ENCODE data around the gene ZBTB24.
A peak's percentile ranks its signal among the peaks of the same experiment; 100 is the strongest.
"Not testable (repeated sequence)": the region's sequence is repeated elsewhere in the genome, so short reads cannot be mapped to it uniquely, and the experiment has no call there.

ZBTB24 gene

DNA sequence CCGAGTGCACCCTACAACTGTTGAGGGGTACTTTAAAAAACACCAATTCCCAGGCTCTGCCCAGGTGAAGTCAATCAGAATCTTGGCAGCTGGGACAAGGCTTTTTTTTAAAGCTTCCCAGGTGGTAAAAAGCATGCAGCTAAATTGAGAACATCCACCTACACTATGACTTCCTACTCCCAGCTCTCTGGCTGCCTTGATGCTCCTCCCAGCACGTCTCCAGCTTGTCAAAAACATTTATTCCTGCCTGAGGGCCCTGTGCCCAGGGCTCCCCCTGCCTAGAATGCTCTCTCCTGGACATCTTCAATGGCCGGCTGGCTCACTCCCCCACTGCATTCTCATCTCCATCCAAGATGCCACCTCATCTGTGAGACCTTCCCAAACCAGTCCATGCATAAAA is 9.9 kb downstream of the ZBTB24 start:
- no peak overlapping the region for H3K4me3 ChIP-seq (ENCODE audit: low read depth, low read length)
- no peak for DNase-seq (ENCODE audit: low read depth)

- DNase-seq (ENCODE audit: low read depth): no peak
- H3K4me3 ChIP-seq (ENCODE audit: low read depth, low read length): no peak overlapping the region
Measured at GRCh38 chr6:109472132-109472995, 10.7 kb downstream of the ZBTB24 start.

- no peak for DNase-seq (ENCODE audit: low read depth)
Measured at GRCh38 chr6:109471105-109471810, 11.8 kb downstream of the ZBTB24 start.

DNA sequence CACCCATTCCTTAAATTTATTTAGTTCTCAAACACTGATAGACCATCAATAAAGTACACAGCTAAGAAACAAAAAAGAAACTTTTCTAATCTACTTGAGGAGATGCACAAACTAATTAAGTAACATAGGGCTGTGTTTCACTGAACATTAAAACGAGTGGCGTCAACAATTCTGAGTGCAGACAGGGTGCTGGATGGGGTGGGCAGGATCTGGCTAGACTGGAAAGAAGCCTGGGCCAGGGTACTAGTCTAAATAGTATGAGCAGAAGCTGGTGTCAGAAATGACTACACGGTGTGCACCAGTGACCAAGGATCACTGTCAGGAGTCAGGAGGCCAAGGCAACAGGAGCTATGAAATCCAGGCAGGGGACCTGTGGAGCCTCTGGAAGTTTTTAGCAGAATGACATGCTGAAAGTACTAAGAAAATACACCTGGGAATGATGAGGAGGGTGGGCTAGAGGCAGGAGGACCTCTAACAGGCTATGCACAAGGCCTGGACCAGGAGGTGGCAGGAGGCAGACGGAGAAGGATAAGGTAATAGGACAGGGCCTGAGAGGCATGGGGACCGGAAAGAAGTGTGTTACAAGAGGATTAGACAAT is 13.3 kb downstream of the ZBTB24 start:
- H3K4me3 ChIP-seq (ENCODE audit: low read depth, low read length): no peak overlapping the region
- DNase-seq (ENCODE audit: low read depth): no peak

More at GRCh38 chr6:109471105-109471810, 11.8 kb downstream of the ZBTB24 start:
- H3K4me3 ChIP-seq (ENCODE audit: low read depth, low read length): no peak overlapping the region

DNA sequence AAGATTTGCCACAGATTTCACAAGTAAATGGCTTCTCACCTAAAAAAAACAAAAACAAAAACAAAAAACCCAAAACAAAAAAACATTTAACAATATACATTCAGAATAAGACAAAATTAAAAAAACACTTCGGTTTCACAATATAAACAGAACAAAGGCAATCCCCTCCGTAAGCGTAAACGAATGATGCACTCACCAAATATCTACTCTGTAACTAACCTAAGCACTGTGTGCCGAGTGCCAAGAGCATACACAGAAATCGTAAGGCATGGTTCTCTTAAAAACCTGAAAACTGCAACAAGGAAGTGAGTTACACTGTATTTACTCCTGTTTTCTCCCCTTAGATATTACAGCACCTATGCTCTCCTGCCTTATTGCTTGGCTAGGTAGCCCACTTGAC is 15.3 kb downstream of the ZBTB24 start:
- no peak overlapping the region for H3K4me3 ChIP-seq (ENCODE audit: low read depth, low read length)
- DNase-seq (ENCODE audit: low read depth): no peak

DNA sequence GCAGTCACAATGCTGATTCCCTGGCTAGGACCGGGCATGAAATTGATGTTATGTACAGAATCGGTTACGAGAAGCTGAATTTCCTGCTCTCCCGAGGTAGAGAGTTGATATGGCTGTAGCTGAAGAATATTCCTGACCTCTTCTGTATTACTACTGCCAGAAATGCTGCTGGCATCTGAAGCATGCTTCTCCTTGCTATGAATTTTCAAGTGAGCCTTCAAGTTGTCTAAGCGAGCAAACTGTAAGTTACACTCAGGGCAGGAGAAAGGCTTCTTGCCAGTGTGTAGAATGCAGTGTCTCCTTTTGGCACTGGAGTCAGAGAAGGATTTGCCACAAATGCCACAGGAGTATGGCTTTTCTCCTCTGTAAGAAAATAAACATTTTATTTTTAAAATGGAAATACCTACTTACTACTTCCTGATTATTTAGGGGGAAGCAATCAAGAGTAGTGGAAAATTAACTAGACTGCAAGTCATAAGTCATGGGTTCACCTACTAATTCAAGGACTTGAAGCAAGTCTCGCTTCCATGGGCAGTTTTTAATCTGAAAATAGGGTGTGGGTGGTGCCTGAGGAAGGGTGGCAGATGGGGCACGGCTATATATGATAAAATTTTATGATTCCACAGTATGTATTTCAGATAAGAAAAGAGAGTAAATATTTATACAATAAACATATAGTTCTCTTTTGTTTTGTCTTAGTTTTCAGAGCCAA is 16.7 kb downstream of the ZBTB24 start:
- DNase-seq (ENCODE audit: low read depth): no peak
- no peak overlapping the region for H3K4me3 ChIP-seq (ENCODE audit: low read depth, low read length)

- no peak for DNase-seq (ENCODE audit: low read depth)
Measured at GRCh38 chr6:109465772-109466171, 17.2 kb downstream of the ZBTB24 start.

DNA sequence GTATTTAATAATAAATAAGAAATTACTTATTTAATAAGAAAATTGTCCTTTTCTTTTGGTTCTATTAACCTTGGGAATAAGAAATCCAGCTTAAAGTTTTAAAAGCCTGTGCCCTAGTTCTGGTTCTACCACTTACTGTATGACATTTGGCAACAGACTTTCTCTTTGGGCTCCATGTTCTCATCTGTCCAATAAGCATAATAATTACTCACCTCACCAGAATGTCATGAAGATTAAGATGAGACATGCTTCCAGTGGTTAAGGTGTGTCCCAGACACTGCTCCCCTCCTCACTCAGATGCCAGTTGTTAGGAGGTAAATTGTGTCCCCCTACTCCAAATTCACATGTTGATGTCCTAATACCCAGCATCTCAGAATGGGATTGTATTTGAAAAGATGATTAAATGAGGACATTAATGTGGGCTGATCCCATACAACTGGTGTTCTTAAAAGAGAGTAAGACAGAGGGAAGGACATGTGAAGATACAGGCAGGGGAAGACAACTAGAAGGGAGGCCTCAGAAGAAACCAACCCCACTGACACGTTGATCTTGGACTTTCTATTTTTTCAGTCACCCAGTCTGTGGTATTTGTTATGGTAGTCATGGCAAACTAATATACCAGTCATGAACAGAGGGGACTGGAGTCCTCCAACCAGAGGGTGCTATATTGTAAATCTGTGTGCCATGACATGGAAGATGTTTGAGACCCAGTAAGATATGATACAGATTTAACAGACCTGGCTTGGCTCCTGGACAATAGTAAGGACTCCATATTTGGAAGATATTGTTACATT is 21.1 kb downstream of the ZBTB24 start:
- no peak for DNase-seq (ENCODE audit: low read depth)
- no peak overlapping the region for H3K4me3 ChIP-seq (ENCODE audit: low read depth, low read length)

More at GRCh38 chr6:109465772-109466171, 17.2 kb downstream of the ZBTB24 start:
- no peak overlapping the region for H3K4me3 ChIP-seq (ENCODE audit: low read depth, low read length)

DNA sequence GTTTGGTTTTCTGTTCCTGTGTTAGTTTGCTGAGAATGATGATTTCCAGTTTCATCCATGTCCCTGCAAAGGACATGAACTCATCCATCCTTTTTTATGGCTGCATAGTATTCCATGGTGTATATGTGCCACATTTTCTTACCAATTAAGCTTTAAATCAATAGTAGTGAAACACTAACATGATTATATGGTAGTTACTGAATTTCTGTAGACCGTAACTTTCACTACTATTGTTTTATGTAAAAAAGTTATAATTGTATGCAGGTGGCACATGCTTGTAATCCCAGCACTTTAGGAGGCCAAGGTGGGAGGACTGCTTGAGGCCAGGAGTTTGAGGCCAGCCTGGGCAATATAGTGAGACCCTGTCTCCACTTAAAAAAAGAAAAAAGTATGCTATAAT is 21.8 kb downstream of the ZBTB24 start:
- not testable (repeated sequence) for H3K4me3 ChIP-seq (ENCODE audit: low read depth, low read length); DNase-seq (ENCODE audit: low read depth)

DNA sequence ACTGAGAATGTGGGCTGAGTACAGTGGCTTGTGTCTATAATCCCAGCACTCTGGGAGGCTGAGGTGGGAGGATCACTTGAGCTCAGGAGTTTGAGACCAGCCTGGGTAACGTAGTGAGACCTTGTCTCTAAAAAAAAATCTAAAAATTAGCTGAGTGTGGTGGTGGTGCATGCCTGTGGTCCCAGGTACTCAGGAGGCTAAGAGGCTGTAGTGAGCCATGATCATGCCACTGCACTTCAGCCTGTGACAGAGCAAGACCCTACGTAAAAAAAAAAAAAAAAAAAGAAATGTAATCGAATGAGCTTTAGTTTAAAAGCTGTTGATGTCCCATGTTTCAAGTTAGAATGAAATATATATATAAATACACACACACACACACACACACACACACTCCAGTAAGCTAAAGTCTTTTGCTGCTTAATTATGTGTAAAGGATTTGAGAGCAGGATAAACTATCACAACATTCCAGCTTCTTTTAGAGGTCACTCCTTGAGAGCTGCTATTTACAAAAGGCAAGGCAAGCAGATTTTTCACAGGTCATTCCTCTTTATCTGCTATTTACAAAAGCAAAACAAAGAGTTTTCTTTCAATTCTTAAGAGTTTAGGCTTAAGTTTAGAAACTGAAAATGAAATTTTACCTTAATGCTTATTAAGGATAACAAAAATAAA is 22.7 kb downstream of the ZBTB24 start:
- H3K4me3 ChIP-seq (ENCODE audit: low read depth, low read length): no peak overlapping the region
- no peak for DNase-seq (ENCODE audit: low read depth)

GRCh38 chr6:109458774-109459531 is 24.1 kb downstream of the ZBTB24 start:
- DNase-seq (ENCODE audit: low read depth): no peak
- no peak overlapping the region for H3K4me3 ChIP-seq (ENCODE audit: low read depth, low read length)

GRCh38 chr6:109457562-109457996 is 25.4 kb downstream of the ZBTB24 start:
- H3K4me3 ChIP-seq (ENCODE audit: low read depth, low read length): no peak overlapping the region
- DNase-seq (ENCODE audit: low read depth): no peak

DNA sequence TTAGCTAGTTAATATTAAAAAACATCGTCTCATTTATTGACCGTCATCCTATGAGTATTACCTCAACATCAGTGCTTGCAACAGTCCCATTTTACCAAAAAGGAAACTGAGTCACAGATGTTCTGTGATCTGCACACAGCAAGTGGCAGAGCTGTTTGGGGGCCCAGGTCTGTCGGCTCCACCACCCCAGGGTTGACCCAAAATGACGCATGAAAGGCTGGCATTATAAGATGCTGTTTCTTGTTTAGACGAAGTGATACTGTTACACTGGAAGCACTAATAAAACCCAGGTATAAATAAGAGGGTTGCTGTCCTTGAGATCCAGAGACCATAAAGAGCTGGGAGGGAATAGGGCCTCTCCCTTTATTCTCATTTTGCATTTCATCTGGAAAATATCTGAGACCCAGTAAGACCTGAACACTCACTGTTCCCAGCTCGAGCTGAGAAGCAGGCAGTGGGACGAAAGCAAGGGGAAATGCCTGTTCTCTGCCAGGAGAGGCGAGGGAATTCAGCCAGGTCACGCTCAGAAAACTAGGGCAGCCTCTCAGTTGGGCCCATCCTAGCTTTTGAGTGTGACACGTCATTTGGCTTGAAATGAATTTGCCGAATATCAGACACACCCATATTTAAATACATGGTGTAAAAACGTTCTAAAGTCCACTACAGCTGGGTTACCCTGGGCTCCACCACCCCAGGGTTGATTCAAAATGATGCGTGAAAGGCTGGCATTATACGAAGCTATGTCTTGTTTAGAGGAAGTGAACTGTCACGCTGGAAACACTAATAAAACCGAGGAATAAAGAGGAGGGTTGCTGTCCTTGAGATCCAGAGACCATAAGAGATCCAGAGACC is 26.1 kb downstream of the ZBTB24 start:
- no peak for DNase-seq (ENCODE audit: low read depth)
- H3K4me3 ChIP-seq (ENCODE audit: low read depth, low read length): peak overlapping the region; percentile 89

DNA sequence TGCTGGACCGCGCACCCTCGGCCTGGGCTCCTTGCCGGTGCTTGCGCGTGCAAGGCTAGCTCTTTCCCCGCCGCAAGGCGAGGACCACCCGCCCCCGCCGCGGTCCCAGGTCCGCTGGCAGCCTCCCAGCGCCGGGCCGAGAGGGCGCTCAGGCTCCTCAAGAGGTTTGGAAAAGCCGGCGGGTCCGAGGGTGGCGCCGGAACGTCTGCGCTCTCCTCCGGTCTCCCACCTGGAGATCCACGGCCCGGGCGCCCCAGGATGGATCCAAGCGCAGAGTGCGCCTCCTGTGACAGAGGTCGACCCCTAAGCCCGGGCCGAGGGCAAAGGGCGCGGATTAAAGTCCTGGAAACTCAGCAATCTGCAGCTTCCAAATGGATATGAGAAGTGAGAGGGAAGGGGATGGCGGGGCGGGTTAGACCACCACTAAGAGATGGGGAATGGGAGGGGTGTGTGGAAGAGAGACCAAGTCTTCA is 26.9 kb downstream of the ZBTB24 start:
- H3K4me3 ChIP-seq (ENCODE audit: low read depth, low read length): peak overlapping the region; percentile 89
- no peak for DNase-seq (ENCODE audit: low read depth)

DNA sequence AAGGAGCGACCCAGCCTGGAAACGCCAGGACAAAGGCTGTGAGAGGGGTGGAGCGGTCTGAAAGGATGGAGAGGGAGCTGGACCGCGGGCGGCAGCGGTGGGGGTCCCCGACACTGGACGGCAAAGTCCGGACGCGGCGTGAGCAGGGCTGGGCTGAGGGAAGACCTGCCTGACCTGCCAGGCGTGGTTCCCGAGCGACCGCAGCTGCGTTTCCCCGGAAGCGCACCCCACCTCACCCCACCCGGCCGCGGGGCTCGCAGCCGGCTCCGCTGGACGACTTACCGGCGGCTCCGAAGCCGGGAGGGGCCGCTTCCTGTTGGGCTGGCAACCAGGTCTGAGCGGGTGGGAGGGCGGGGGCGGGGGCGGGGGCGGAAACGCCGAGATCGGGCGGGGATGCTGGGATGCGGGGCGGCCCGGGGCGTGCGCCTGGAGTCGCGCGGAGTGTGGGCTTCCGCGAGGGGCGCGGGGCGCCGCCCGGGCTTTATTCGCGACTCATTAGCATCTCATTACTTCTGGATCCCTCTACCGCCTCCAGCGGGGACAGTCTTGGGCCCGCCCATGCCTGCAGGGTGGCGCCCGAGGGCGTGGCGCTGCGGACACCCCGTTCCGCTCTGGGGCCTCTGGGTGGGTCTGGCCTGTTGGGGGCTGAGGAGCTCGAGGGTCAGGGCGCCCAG is 27.4 kb downstream of the ZBTB24 start, which contains the start of gene MICAL1:
Gene MICAL1 (minus strand): TSS at position 336 of the 674 bp plus-strand sequence. CDS start 1,576 bp downstream, outside the sequence.
- DNase-seq (ENCODE audit: low read depth): no peak
- H3K4me3 ChIP-seq (ENCODE audit: low read depth, low read length): peak within 1 kb of the TSS; percentile 89
